ENCODE measurements around the gene FSTL5. TPM values are rescaled to one million over a fixed set of nuclear protein-coding genes. Genes with fewer than 3 reads are reported as not detected.

FSTL5 gene
- total and polyA plus RNA-seq, 2 donors (not counting 3 experiments of a cell fraction or from before 2014, with no cell fraction given) = 1.3 to 1.9 TPM

DNA sequence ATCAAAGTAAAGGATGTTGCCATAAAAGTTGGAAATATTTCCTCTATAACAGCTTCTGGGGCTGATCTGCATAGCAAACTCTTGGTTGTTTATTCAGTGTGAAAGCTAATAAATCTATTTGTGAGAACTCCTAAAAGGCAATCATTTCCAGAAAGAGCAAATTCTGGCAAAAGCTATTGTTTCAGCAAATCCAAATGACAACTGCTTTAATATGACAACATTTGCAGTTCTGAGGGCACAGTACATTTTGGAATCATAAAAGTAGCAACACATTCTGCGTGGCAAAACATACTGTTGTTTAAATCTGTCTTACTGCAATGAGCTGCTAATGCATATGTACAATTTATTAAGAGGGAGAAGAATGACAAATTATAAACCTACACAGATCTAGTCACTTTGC lies 818.1 kb downstream of the FSTL5 start:
- no peak overlapping the region for H3K4me2 ChIP-seq (ENCODE audit: insufficient read depth, low read length)
- dilution Hi-C loops (cut with MboI; ENCODE audit: extremely low pct_ligation_motif_present, low sequenced_read_pairs) = no loop called here
- no peaks in the 10 kb centered on the region for H3K4me1 ChIP-seq (ENCODE audit: control insufficient read depth, extremely low read depth, insufficient read depth, low read length)
- no peaks in the 10 kb centered on the region for H3K27me3 ChIP-seq (ENCODE audit: control insufficient read depth in 2 of 2, insufficient read depth in 2 of 2, low read length in 2 of 2)
- POLR2A ChIA-PET = no interaction called here
- H3K9me3 ChIP-seq (replicated peaks; ENCODE audit: control insufficient read depth, insufficient read depth, low read length) = no peaks in the 10 kb centered on the region
- no peaks in the 10 kb centered on the region for H4K20me1 ChIP-seq (replicated peaks; ENCODE audit: control insufficient read depth, extremely low read depth, insufficient read depth, low read length)
- H3K4me3 ChIP-seq (replicated peaks in 1 of 3; ENCODE audit: insufficient read depth in 1 of 3, low read depth in 1 of 3, low read length in 3 of 3) = no peak overlapping the region
- TF ChIP-seq JUN (IDR thresholded peaks at IDR 0.05; ENCODE audit: borderline replicate concordance, insufficient read depth, insufficient read length, low read depth) (no peak), POLR2AphosphoS5 (IDR thresholded peaks at IDR 0.05; ENCODE audit: insufficient read depth, low read depth, low read length) (no peak), GATA2 (IDR thresholded peaks at IDR 0.05; ENCODE audit: insufficient read depth, insufficient read length, low read depth, low read length) (no peak), POLR2A (IDR thresholded peaks at IDR 0.05; ENCODE audit: low read depth, low read length) (no peak), FOS (IDR thresholded peaks at IDR 0.05; ENCODE audit: borderline replicate concordance, insufficient read depth, low read length) (no peak), EZH2 (IDR thresholded peaks at IDR 0.05; ENCODE audit: borderline replicate concordance, low read depth, low read length, severe bottlenecking) (no peak), MYC (IDR thresholded peaks at IDR 0.05; ENCODE audit: low read depth, low read length) (no peak)
- TF ChIP-seq, protein P1, sequence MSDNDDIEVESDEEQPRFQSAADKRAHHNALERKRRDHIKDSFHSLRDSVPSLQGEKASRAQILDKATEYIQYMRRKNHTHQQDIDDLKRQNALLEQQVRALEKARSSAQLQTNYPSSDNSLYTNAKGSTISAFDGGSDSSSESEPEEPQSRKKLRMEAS (IDR thresholded peaks at IDR 0.05; ENCODE audit: insufficient read depth, insufficient read length) = no peak
- TF ChIP-seq, protein P2, sequence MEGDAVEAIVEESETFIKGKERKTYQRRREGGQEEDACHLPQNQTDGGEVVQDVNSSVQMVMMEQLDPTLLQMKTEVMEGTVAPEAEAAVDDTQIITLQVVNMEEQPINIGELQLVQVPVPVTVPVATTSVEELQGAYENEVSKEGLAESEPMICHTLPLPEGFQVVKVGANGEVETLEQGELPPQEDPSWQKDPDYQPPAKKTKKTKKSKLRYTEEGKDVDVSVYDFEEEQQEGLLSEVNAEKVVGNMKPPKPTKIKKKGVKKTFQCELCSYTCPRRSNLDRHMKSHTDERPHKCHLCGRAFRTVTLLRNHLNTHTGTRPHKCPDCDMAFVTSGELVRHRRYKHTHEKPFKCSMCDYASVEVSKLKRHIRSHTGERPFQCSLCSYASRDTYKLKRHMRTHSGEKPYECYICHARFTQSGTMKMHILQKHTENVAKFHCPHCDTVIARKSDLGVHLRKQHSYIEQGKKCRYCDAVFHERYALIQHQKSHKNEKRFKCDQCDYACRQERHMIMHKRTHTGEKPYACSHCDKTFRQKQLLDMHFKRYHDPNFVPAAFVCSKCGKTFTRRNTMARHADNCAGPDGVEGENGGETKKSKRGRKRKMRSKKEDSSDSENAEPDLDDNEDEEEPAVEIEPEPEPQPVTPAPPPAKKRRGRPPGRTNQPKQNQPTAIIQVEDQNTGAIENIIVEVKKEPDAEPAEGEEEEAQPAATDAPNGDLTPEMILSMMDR (IDR thresholded peaks at IDR 0.05; ENCODE audit: extremely low read depth in 1 of 2, insufficient read depth in 1 of 2, low read depth in 1 of 2, low read length in 2 of 2) = no peak
- no peak for FAIRE-seq
- H3K9me1 ChIP-seq (replicated peaks; ENCODE audit: control insufficient read depth, extremely low read depth, insufficient read depth, low read length) = no peaks in the 10 kb centered on the region
- no peak overlapping the region for H2AFZ ChIP-seq (ENCODE audit: low read depth, low read length)
- H3K36me3 ChIP-seq (ENCODE audit: control insufficient read depth in 2 of 2, extremely low read depth in 1 of 2, insufficient read depth in 2 of 2, low read length in 2 of 2) = no peaks in the 10 kb centered on the region
- CTCF ChIA-PET = interaction anchor here (1.0 to 1.1 kb wide), 2 partner anchors 10 to 200 kb away, joined by 3 read pairs; no protein-coding TSS in a partner anchor
- no peaks in the 10 kb centered on the region for H3K79me2 ChIP-seq (ENCODE audit: control insufficient read depth, insufficient read depth, low read length)
- intact Hi-C loops (cut with micrococcal nuclease) = no loop called here
- no peak overlapping the region for H3K27ac ChIP-seq (ENCODE audit: insufficient read depth, low read depth, low read length)
- BruUV-seq (replicated peaks) = no TSS peak
- no peak overlapping the region for H3K9ac ChIP-seq (replicated peaks; ENCODE audit: extremely low read depth, insufficient read depth, low read length)
- no peak for DNase-seq (ENCODE audit: low read depth, low spot score)

All from endothelial cell of umbilical vein (primary cell).